ENCODE results near the gene ZEB2. TPM values are rescaled to one million over a fixed set of nuclear protein-coding genes. Genes with fewer than 3 reads are reported as not detected.

Gene ZEB2
- total RNA-seq, 1 donor from 2014 or later = 6.3 TPM

DNA sequence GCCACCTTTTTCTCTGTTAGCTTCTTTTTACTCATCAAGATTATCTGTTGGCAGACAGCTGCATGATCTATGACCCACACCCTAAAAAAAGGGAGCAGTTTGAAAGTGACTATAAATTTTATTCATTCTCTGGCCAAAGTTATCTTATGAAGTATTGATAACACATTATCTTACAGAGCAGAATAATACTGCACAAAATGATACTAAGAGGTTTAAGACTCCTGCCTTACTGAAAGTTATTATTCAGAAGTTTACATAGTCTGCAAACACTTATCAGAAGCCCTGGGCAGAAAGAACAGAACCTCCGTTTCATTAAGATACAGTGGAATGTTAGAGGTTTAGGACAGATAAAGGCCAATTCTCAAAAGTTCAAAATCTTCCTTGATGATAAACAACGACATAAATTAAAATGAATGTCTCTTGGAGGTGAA is 78.2 kb downstream of the ZEB2 start:
- DNase-seq (ENCODE audit: low read depth) = no peak
- TF ChIP-seq, protein P1, sequence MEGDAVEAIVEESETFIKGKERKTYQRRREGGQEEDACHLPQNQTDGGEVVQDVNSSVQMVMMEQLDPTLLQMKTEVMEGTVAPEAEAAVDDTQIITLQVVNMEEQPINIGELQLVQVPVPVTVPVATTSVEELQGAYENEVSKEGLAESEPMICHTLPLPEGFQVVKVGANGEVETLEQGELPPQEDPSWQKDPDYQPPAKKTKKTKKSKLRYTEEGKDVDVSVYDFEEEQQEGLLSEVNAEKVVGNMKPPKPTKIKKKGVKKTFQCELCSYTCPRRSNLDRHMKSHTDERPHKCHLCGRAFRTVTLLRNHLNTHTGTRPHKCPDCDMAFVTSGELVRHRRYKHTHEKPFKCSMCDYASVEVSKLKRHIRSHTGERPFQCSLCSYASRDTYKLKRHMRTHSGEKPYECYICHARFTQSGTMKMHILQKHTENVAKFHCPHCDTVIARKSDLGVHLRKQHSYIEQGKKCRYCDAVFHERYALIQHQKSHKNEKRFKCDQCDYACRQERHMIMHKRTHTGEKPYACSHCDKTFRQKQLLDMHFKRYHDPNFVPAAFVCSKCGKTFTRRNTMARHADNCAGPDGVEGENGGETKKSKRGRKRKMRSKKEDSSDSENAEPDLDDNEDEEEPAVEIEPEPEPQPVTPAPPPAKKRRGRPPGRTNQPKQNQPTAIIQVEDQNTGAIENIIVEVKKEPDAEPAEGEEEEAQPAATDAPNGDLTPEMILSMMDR (conservative IDR thresholded peaks at IDR 0.05; ENCODE audit: low read depth, low read length) = no peak

DNA sequence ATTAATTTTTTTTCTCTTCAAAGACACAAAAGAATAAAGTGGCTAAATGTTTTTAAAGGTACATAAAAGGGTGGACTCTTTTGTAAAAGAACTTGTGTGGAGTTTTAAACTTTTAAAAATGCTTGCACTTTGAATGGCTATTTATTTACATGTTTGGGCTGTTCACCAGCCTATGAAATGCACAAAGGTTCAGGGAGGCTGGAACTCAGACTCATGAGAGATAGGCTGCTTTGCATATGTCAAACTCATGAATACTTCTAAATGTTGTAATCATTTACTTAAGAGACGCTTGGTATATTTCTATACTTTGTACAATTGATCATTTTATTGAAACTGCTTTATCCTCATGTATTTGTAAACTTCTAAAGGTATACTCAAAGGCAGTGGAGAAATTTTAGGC is 79.9 kb downstream of the ZEB2 start:
- no peak for DNase-seq (ENCODE audit: low read depth)
- TF ChIP-seq, protein P1 (conservative IDR thresholded peaks at IDR 0.05; ENCODE audit: low read depth, low read length) = no peak
- no peak overlapping the region for H3K4me3 ChIP-seq (ENCODE audit: low read depth, low read length)

More for the DNA sequence above, 78.2 kb downstream of the ZEB2 start:
- H3K4me3 ChIP-seq (ENCODE audit: low read depth, low read length) = no peak overlapping the region

DNA sequence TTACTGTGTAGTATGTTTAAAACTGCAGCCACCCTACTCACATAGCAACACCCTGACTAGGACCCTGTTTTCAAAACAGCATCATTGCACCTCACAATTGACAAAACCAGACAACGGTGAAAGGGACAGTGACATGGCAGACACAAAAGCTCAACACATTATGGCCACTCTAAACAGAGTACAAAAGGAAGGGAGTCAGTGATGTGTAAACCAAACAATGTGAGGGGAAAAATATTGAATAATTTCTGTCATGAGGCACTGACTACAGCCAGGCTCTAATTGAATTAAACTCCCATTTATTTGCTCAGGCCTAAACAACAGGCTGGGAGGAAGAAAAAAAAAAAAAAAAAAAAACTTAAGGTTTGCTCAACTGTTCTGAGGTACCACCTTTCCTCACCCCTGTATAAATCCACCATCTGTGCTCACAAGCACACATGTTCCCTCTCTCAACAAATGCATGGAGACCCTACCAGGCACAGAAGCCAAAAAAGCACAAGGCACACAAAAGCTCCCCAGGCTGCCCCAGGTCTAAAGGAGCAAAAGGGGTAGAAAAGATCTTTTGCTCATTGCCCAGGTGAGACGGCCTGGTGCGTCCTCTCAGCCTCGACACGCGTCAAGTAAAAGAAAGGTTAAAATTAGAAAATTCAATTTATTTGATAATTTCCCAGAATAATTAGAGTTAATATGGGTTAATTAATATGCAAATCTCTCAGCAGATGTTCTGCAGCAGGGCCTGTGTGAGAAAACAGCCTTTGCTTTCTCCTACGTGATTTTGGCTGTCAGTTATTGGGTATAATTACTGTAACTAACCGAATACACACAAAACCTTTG is 80.9 kb downstream of the ZEB2 start:
- no peak for DNase-seq (ENCODE audit: low read depth)
- TF ChIP-seq, protein P1 (conservative IDR thresholded peaks at IDR 0.05; ENCODE audit: low read depth, low read length) = no peak
- no peak overlapping the region for H3K4me3 ChIP-seq (ENCODE audit: low read depth, low read length)

DNA sequence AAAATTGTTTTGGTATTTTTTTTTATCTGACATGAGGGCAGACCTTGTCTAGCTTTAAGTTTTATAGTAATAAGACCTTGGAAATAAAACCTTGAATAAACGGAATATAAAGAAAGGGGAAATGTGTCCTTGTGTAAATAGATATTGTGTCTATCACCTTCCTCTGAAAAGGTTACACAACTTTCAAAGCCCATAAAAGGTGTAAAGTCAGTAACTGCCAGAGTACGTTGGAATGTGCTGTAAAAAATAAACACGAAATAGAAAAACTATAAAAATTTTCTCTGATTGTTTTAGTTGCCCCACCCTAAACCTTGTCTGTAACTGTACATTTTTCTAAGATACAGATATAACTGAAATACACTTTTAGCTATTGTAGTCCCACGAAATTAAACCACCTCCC is 82.3 kb downstream of the ZEB2 start:
- no peak overlapping the region for H3K4me3 ChIP-seq (ENCODE audit: low read depth, low read length)
- no peak for DNase-seq (ENCODE audit: low read depth)

DNA sequence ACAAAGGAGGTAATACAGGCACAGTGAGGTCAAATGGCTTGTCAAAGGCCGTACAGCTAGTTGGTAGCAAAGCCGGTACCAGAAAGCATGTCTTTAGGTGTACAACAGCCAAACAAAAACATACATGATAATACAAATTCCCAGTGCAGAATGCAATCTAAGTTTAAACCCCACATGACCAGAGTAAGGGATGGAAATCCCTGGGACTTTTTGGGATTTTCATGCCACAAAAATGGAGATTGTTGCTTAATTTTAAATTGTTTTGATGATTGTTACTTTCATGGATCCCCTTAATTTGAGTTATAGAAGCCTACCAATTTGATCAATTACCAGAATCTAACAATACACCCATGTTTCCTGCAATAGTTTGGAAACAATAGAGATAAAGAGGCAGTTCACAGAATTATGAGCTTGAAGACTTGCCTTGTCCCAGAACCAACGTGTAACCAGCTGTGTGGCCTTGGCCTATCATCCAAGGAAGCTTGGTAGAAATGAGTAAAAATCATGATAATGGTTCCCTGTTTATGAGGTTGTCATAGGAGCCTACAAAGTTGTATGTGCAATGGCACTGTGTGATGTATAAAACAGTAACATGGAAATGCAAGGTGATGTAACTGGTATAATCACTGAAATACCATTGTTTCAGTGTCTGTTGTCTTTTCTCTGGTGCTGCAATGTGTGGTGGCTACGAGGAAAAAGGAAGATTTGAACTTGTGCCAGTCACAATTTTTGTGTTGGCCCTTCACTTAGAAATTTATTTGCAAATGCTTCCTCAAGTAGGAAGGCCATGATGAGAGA is 85.3 kb downstream of the ZEB2 start:
- TF ChIP-seq, protein P1 (conservative IDR thresholded peaks at IDR 0.05; ENCODE audit: low read depth, low read length) = no peak
- DNase-seq (ENCODE audit: low read depth) = no peak
- H3K4me3 ChIP-seq (ENCODE audit: low read depth, low read length) = no peak overlapping the region

More for the DNA sequence above, 82.3 kb downstream of the ZEB2 start:
- TF ChIP-seq, protein P1 (conservative IDR thresholded peaks at IDR 0.05; ENCODE audit: low read depth, low read length) = no peak

DNA sequence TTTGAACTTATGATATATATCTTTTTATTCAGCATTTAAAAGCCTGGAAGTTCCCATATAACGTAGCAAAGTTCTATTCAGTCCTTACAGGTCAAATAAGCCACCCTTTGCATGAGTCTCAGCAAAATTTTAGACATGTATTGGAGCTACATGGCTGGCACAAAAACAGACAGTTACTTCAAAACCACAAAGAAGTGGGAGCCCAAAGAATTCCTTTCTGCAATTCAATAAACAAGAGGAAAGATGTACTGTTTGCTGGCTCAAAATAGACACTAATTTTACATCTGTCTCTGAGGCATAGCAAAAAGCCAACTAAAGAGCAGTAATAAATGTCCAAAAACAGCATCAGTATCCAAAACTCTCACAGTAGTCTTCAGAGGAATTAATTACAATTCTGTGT is 87.0 kb downstream of the ZEB2 start:
- TF ChIP-seq, protein P1 (conservative IDR thresholded peaks at IDR 0.05; ENCODE audit: low read depth, low read length) = no peak
- no peak for DNase-seq (ENCODE audit: low read depth)
- no peak overlapping the region for H3K4me3 ChIP-seq (ENCODE audit: low read depth, low read length)
